Vagina (tissue), 2 donors: Measurements from ENCODE around the gene SIPA1L3. TPM values are rescaled to one million over a fixed set of nuclear protein-coding genes. Genes with fewer than 3 reads are reported as not detected.

Source experiments
- DNase-seq, 2 donors: peaks; one replicate each; pipeline ENCODE4 v3.0.0-alpha.2; 2017; ENCODE audit errors: extremely low spot score in 2 of 2
- H3K27ac ChIP-seq: fragments of 200-600 bp; sonication (generic); one replicate; pipeline ENCODE4 v1.5.1; 2019
- H3K27me3 ChIP-seq: fragments of 200-600 bp; sonication (generic); one replicate; pipeline ENCODE4 v1.5.1; 2019
- H3K36me3 ChIP-seq, 2 donors: fragments of 200-600 bp; sonication (generic); one replicate each; pipeline ENCODE4 v1.5.1; 2017 to 2019
- H3K4me1 ChIP-seq: fragments of 200-600 bp; sonication (generic); one replicate; pipeline ENCODE4 v1.5.1; 2019
- H3K4me3 ChIP-seq, 2 donors: fragments of 200-600 bp; sonication (generic); 1 replicate in 1 of 2; 2 replicates in 1 of 2; pipeline ENCODE4 v1.5.1; 2016 to 2019
- H3K9me3 ChIP-seq: fragments of 200-600 bp; sonication (generic); one replicate; pipeline ENCODE4 v1.5.1; 2019
- CTCF ChIP-seq, 3 experiments: fragments of 450-650 bp in 2 of 3; fragments of 200-600 bp in 1 of 3; sonication (generic) in 1 of 3; IDR thresholded peaks; one replicate each; pipeline ENCODE4 v1.5.1; 2017 to 2019; ENCODE audit warnings: antibody characterized with exemption in 3 of 3, mild to moderate bottlenecking in 2 of 3, moderate library complexity in 2 of 3
- POLR2A ChIP-seq, 2 donors: fragments of 450-650 bp; IDR thresholded peaks; one replicate each; pipeline ENCODE4 v1.6.1; 2017; ENCODE audit warnings: antibody characterized with exemption in 2 of 2, mild to moderate bottlenecking in 2 of 2, moderate library complexity in 2 of 2
- POLR2AphosphoS5 ChIP-seq, 2 donors: sonication (generic); formaldehyde crosslinking; IDR thresholded peaks; one replicate each; pipeline ENCODE4 v1.9.0; 2017; ENCODE audit warnings: antibody characterized with exemption in 2 of 2, mild to moderate bottlenecking in 2 of 2, low read depth in 1 of 2; ENCODE audit not compliant: insufficient read depth in 1 of 2
- intact Hi-C: fragments of 100-400 bp; cut with DNase I; formaldehyde crosslinking; loops from one replicate; pipeline ENCODE4 v1.15.1; 2023
- total RNA-seq: library from RNA; depleted of rRNA; stranded (reverse); fragments of >200 nt; gene quantifications from one replicate; pipeline ENCODE4 v1.2.3, GENCODE V29; 2016

Gene SIPA1L3
- total RNA-seq, 1 donor from 2014 or later = 13.0 TPM

GRCh38 chr19:38162632-38163031, 255.6 kb downstream of the SIPA1L3 start:
- intact Hi-C loops = no loop called here
- no peak overlapping the region for H3K27ac ChIP-seq

GRCh38 chr19:38163419-38164290, 256.6 kb downstream of the SIPA1L3 start:
- DNase-seq = no peak
- Histone ChIP-seq H3K27ac (no peak overlapping the region), H3K4me3 (no peak overlapping the region), H3K36me3 (peaks cover 2 to 50% of the 10 kb centered on the region in 2 donors), H3K9me3 (peaks cover 8% of the 10 kb centered on the region), H3K27me3 (no peaks in the 10 kb centered on the region), H3K4me1 (no peaks in the 10 kb centered on the region)
- intact Hi-C loops = no loop called here
- TF ChIP-seq POLR2A (IDR thresholded peaks at IDR 0.05) (no peak), CTCF (IDR thresholded peaks at IDR 0.05) (no peak), POLR2AphosphoS5 (IDR thresholded peaks at IDR 0.05; ENCODE audit: insufficient read depth in 1 of 2, low read depth in 1 of 2) (no peak)

More at GRCh38 chr19:38162632-38163031, 255.6 kb downstream of the SIPA1L3 start:
- Histone ChIP-seq H3K4me1 (no peaks in the 10 kb centered on the region), H3K4me3 (no peak overlapping the region), H3K27me3 (no peaks in the 10 kb centered on the region), H3K9me3 (peaks cover 8% of the 10 kb centered on the region), H3K36me3 (peaks cover 2 to 50% of the 10 kb centered on the region in 2 donors)
- DNase-seq = no peak
- TF ChIP-seq POLR2A (IDR thresholded peaks at IDR 0.05) = no peak
- TF ChIP-seq POLR2AphosphoS5 (IDR thresholded peaks at IDR 0.05; ENCODE audit: insufficient read depth in 1 of 2, low read depth in 1 of 2) = no peak
- TF ChIP-seq CTCF (IDR thresholded peaks at IDR 0.05) = no peak

GRCh38 chr19:38164526-38164925, 257.5 kb downstream of the SIPA1L3 start:
- TF ChIP-seq POLR2AphosphoS5 (IDR thresholded peaks at IDR 0.05; ENCODE audit: insufficient read depth in 1 of 2, low read depth in 1 of 2) (no peak), POLR2A (IDR thresholded peaks at IDR 0.05) (no peak)
- no peak overlapping the region for H3K4me3 ChIP-seq
- no peaks in the 10 kb centered on the region for H3K27me3 ChIP-seq
- H3K27ac ChIP-seq = no peak overlapping the region
- intact Hi-C loops = no loop called here
- H3K9me3 ChIP-seq = peaks cover 8% of the 10 kb centered on the region
- H3K36me3 ChIP-seq = peaks cover 2 to 49% of the 10 kb centered on the region in 2 donors
- DNase-seq = no peak
- no peaks in the 10 kb centered on the region for H3K4me1 ChIP-seq

GRCh38 chr19:38165335-38165734, 258.3 kb downstream of the SIPA1L3 start:
- peaks cover 2 to 42% of the 10 kb centered on the region in 2 donors for H3K36me3 ChIP-seq
- intact Hi-C loops = no loop called here
- H3K4me1 ChIP-seq = no peaks in the 10 kb centered on the region
- TF ChIP-seq POLR2A (IDR thresholded peaks at IDR 0.05) (no peak), POLR2AphosphoS5 (IDR thresholded peaks at IDR 0.05; ENCODE audit: insufficient read depth in 1 of 2, low read depth in 1 of 2) (no peak), CTCF (IDR thresholded peaks at IDR 0.05) (no peak)
- peaks cover 8% of the 10 kb centered on the region for H3K9me3 ChIP-seq
- H3K4me3 ChIP-seq = no peak overlapping the region
- no peaks in the 10 kb centered on the region for H3K27me3 ChIP-seq
- no peak overlapping the region for H3K27ac ChIP-seq
- DNase-seq = no peak

GRCh38 chr19:38168637-38169036, 261.6 kb downstream of the SIPA1L3 start:
- no peak overlapping the region for H3K27ac ChIP-seq
- intact Hi-C loops = no loop called here
- no peak for DNase-seq
- H3K36me3 ChIP-seq = peaks cover 0 to 30% of the 10 kb centered on the region in 2 donors
- TF ChIP-seq POLR2A (IDR thresholded peaks at IDR 0.05) = no peak
- TF ChIP-seq POLR2AphosphoS5 (IDR thresholded peaks at IDR 0.05; ENCODE audit: insufficient read depth in 1 of 2, low read depth in 1 of 2) = no peak
- no peak for TF ChIP-seq CTCF (IDR thresholded peaks at IDR 0.05)
- no peaks in the 10 kb centered on the region for H3K4me1 ChIP-seq
- no peak overlapping the region for H3K4me3 ChIP-seq
- H3K9me3 ChIP-seq = no peaks in the 10 kb centered on the region
- no peaks in the 10 kb centered on the region for H3K27me3 ChIP-seq
